HUES64 (cell line): ENCODE measurements around the gene MRPL42.
"Not testable (repeated sequence)": the region's sequence is repeated elsewhere in the genome, so short reads cannot be mapped to it uniquely, and the experiment has no call there.

Experiments
- H3K27ac ChIP-seq: 2 replicates; pipeline ENCODE4 v1.7.0; 2013; ENCODE audit warnings: low read depth, low read length, inconsistent platforms
- H3K27me3 ChIP-seq: 2 replicates; pipeline ENCODE4 v1.6.1; 2013; ENCODE audit warnings: mild to moderate bottlenecking, low read length; ENCODE audit not compliant: insufficient read depth
- H3K36me3 ChIP-seq: 2 replicates; pipeline ENCODE4 v1.6.1; 2013; ENCODE audit warnings: mild to moderate bottlenecking, low read length; ENCODE audit not compliant: insufficient read depth
- H3K4me1 ChIP-seq: 2 replicates; pipeline ENCODE4 v1.6.1; 2013; ENCODE audit warnings: mild to moderate bottlenecking, low read length, moderate library complexity; ENCODE audit not compliant: insufficient read depth
- H3K4me3 ChIP-seq: 2 replicates; pipeline ENCODE4 v1.5.1; 2013; ENCODE audit warnings: mild to moderate bottlenecking, low read length, moderate library complexity
- H3K9ac ChIP-seq: 2 replicates; pipeline ENCODE4 v1.6.1; 2013; ENCODE audit warnings: mild to moderate bottlenecking, low read depth, low read length
- H3K9me3 ChIP-seq: 2 replicates; pipeline ENCODE4 v1.6.1; 2013; ENCODE audit warnings: low read depth, low read length; ENCODE audit not compliant: insufficient read depth
- WGBS: fragments of 150-250, 120-280 bp; methylation state at CpG from one replicate; pipeline ENCODE4 v1.1.7; 2013; ENCODE audit warnings: missing lambda C conversion rate; 5-methylcytosine and 5-hydroxymethylcytosine counted together

Gene MRPL42

GRCh38 chr12:93432031-93432430 is 35.3 kb upstream of the MRPL42 start:
- not testable (repeated sequence) for H3K9ac ChIP-seq, H3K4me3 ChIP-seq, H3K27ac ChIP-seq, H3K27me3 ChIP-seq, H3K9me3 ChIP-seq, H3K4me1 ChIP-seq, H3K36me3 ChIP-seq
- 98% methylated on average over 6 of the region's 6 CpGs for WGBS

GRCh38 chr12:93434256-93434865 is 33.0 kb upstream of the MRPL42 start:
- no peak overlapping the region for H3K27ac ChIP-seq
- WGBS, result 95% methylated on average over 5 of the region's 5 CpGs
- no peaks in the 10 kb centered on the region for H3K27me3 ChIP-seq
- H3K4me3 ChIP-seq, result no peak overlapping the region
- no peaks in the 10 kb centered on the region for H3K9me3 ChIP-seq
- no peak overlapping the region for H3K9ac ChIP-seq
- no peaks in the 10 kb centered on the region; the same call in 1 of the 2 replicates for H3K36me3 ChIP-seq
- H3K4me1 ChIP-seq, result peaks cover 12% of the 10 kb centered on the region

- Histone ChIP-seq H3K36me3 (no peaks in the 10 kb centered on the region; the same call in 1 of the 2 replicates), H3K4me3 (no peak overlapping the region), H3K9me3 (no peaks in the 10 kb centered on the region), H3K9ac (no peak overlapping the region), H3K27me3 (no peaks in the 10 kb centered on the region), H3K4me1 (peaks cover 31% of the 10 kb centered on the region), H3K27ac (no peak overlapping the region)
- WGBS, result 90% methylated on average over 3 of the region's 3 CpGs
These were observed 28.9 kb upstream of the MRPL42 start for GRCh38 chr12:93438266-93439050.

GRCh38 chr12:93440043-93440835 is 27.1 kb upstream of the MRPL42 start:
- Histone ChIP-seq H3K4me3 (peak overlapping the region; percentile 89), H3K4me1 (peaks cover 34% of the 10 kb centered on the region), H3K27me3 (no peaks in the 10 kb centered on the region), H3K36me3 (no peaks in the 10 kb centered on the region), H3K9me3 (no peaks in the 10 kb centered on the region), H3K27ac (no peak overlapping the region), H3K9ac (peak overlapping the region; percentile 97)
- WGBS, result 40% methylated on average over 10 of the region's 12 CpGs

GRCh38 chr12:93441081-93441616 is 26.2 kb upstream of the MRPL42 start:
- Histone ChIP-seq H3K9ac (peak overlapping the region; percentile 97), H3K4me3 (peak overlapping the region; percentile 89), H3K27ac (peak overlapping the region; percentile 98), H3K27me3 (no peaks in the 10 kb centered on the region), H3K36me3 (no peaks in the 10 kb centered on the region), H3K4me1 (peaks cover 34% of the 10 kb centered on the region), H3K9me3 (no peaks in the 10 kb centered on the region)
- under 1% methylated on average over 55 of the region's 55 CpGs for WGBS

- no peaks in the 10 kb centered on the region for H3K27me3 ChIP-seq
- under 1% methylated on average over 105 of the region's 105 CpGs for WGBS
- H3K4me1 ChIP-seq, result peaks cover 34% of the 10 kb centered on the region
- H3K9ac ChIP-seq, result peak within 1 kb of the TSS; percentile 97
- peak within 1 kb of the TSS; percentile 98 for H3K27ac ChIP-seq
- no peaks in the 10 kb centered on the region for H3K9me3 ChIP-seq
- H3K4me3 ChIP-seq, result peak within 1 kb of the TSS; percentile 89
- H3K36me3 ChIP-seq, result no peaks in the 10 kb centered on the region
These were observed 25.5 kb upstream of the MRPL42 start, which contains the start of gene UBE2N for GRCh38 chr12:93441617-93442410. TSS of gene UBE2N (minus strand) at chr12:93441947. CDS start at chr12:93441884, 63 bp downstream.

GRCh38 chr12:93442411-93443340 is 24.6 kb upstream of the MRPL42 start:
- Histone ChIP-seq H3K9ac (peak overlapping the region; percentile 96), H3K36me3 (no peaks in the 10 kb centered on the region), H3K4me1 (peaks cover 30% of the 10 kb centered on the region), H3K27ac (peak overlapping the region; percentile 98), H3K9me3 (no peaks in the 10 kb centered on the region), H3K27me3 (no peaks in the 10 kb centered on the region), H3K4me3 (peak overlapping the region; percentile 89)
- WGBS, result 5% methylated on average over 18 of the region's 19 CpGs

GRCh38 chr12:93443576-93443975 is 23.7 kb upstream of the MRPL42 start:
- H3K27me3 ChIP-seq, result no peaks in the 10 kb centered on the region
- no peaks in the 10 kb centered on the region for H3K36me3 ChIP-seq
- no peak overlapping the region for H3K9ac ChIP-seq
- no peak overlapping the region for H3K4me3 ChIP-seq
- 94% methylated on average over 4 of the region's 4 CpGs for WGBS
- no peak overlapping the region for H3K27ac ChIP-seq
- H3K9me3 ChIP-seq, result no peaks in the 10 kb centered on the region
- peaks cover 27% of the 10 kb centered on the region for H3K4me1 ChIP-seq

GRCh38 chr12:93447555-93448290 is 19.6 kb upstream of the MRPL42 start:
- 85% methylated on average over 4 of the region's 4 CpGs for WGBS
- Histone ChIP-seq H3K27me3 (no peaks in the 10 kb centered on the region), H3K9ac (no peak overlapping the region)

More at GRCh38 chr12:93447555-93448290, 19.6 kb upstream of the MRPL42 start:
- no peaks in the 10 kb centered on the region for H3K36me3 ChIP-seq
- H3K4me1 ChIP-seq, result peaks cover 10% of the 10 kb centered on the region
- H3K9me3 ChIP-seq, result no peaks in the 10 kb centered on the region
- H3K27ac ChIP-seq, result no peak overlapping the region
- no peak overlapping the region for H3K4me3 ChIP-seq
